GM21360 (cell line): ENCODE data around the gene LGI2.
"Not testable (repeated sequence)": the region's sequence is repeated elsewhere in the genome, so short reads cannot be mapped to it uniquely, and the experiment has no call there.

Source experiments
- ATAC-seq: cut with Tn5 transposase; IDR thresholded peaks from one replicate; pipeline ENCODE4 v1.9.1; 2021; ENCODE audit warnings: mild to moderate bottlenecking, moderate library complexity; ENCODE audit not compliant: unreplicated experiment

The LGI2 gene

GRCh38 chr4:25050370-25051078 lies 19.8 kb upstream of the LGI2 start:
- ATAC-seq = no peak

GRCh38 chr4:25043548-25043947 lies 12.8 kb upstream of the LGI2 start:
- no peak for ATAC-seq

GRCh38 chr4:25033526-25033925 lies 2.8 kb upstream of the LGI2 start:
- no peak for ATAC-seq

- ATAC-seq = no peak
Measured at GRCh38 chr4:25032126-25032525, 1.4 kb upstream of the LGI2 start.

GRCh38 chr4:25031077-25031621 lies 403 bp upstream of the LGI2 start:
- ATAC-seq = no peak

- no peak for ATAC-seq
Measured at GRCh38 chr4:25029479-25030276, 1.1 kb downstream of the LGI2 start.

- ATAC-seq = no peak
Measured at GRCh38 chr4:25028851-25029250, 1.9 kb downstream of the LGI2 start.

GRCh38 chr4:25022766-25023165 lies 8.0 kb downstream of the LGI2 start:
- ATAC-seq = no peak

- ATAC-seq = no peak
Measured at GRCh38 chr4:25021216-25021615, 9.5 kb downstream of the LGI2 start.

- ATAC-seq = no peak
Measured at GRCh38 chr4:25020236-25020635, 10.5 kb downstream of the LGI2 start.

- ATAC-seq = no peak
Measured at GRCh38 chr4:25019501-25019900, 11.2 kb downstream of the LGI2 start.

- ATAC-seq = no peak
Measured at GRCh38 chr4:25015012-25015411, 15.7 kb downstream of the LGI2 start.

- not testable (repeated sequence) for ATAC-seq
Measured at GRCh38 chr4:25014662-25014983, 16.1 kb downstream of the LGI2 start.

GRCh38 chr4:25013756-25014661 lies 16.7 kb downstream of the LGI2 start:
- ATAC-seq = no peak

- ATAC-seq = no peak
Measured at GRCh38 chr4:25012655-25013054, 18.1 kb downstream of the LGI2 start.

GRCh38 chr4:25011135-25011866 lies 19.4 kb downstream of the LGI2 start:
- ATAC-seq = no peak

- ATAC-seq = no peak
Measured at GRCh38 chr4:25007598-25007997, 23.1 kb downstream of the LGI2 start.

- no peak for ATAC-seq
Measured at GRCh38 chr4:25002681-25003080, 28.1 kb downstream of the LGI2 start.

GRCh38 chr4:25001509-25001908 lies 29.2 kb downstream of the LGI2 start:
- ATAC-seq = no peak

GRCh38 chr4:25000639-25001038 lies 30.1 kb downstream of the LGI2 start:
- ATAC-seq = no peak
